HepG2 (cell line): Measurements from ENCODE around the gene PNRC1. TPM values are rescaled to one million over a fixed set of nuclear protein-coding genes. Genes with fewer than 3 reads are reported as not detected.

Experiments
- DPF2 ChIP-seq: sonication (generic); formaldehyde crosslinking; IDR thresholded peaks from 2 replicates; pipeline ENCODE4 v1.4.0; 2020; ENCODE audit warnings: mild to moderate bottlenecking, low read depth, missing genetic modification reagents, borderline replicate concordance
- KLF12 ChIP-seq: sonication (generic); formaldehyde crosslinking; IDR thresholded peaks from 2 replicates; pipeline ENCODE4 v1.4.0; 2020; ENCODE audit warnings: missing genetic modification reagents, borderline replicate concordance
- MAFG ChIP-seq: sonication (generic); formaldehyde crosslinking; IDR thresholded peaks from 2 replicates; pipeline ENCODE4 v1.5.1; 2020; ENCODE audit warnings: mild to moderate bottlenecking, missing genetic modification reagents
- MIXL1 ChIP-seq: IDR thresholded peaks from 2 replicates; pipeline ENCODE4 v1.6.1; 2016
- SATB2 ChIP-seq: sonication (generic); formaldehyde crosslinking; IDR thresholded peaks from 2 replicates; pipeline ENCODE4 v1.5.0; 2020; ENCODE audit warnings: missing genetic modification reagents
- U2AF1 ChIP-seq: fragments of 200-400 bp; formaldehyde crosslinking; optimal IDR thresholded peaks from 2 replicates; pipeline ENCODE3; 2017; ENCODE audit warnings: mild to moderate bottlenecking, low read depth, low read length
- polyA plus RNA-seq, 8 experiments: library from polyadenylated mRNA; depleted of rRNA in 3 of 8; stranded (reverse) in 7 of 8; unstranded in 1 of 8; fragments of >200 nt; fragmentation: Illumina TruSeq in 4 of 8; extraction: Trizol in 4 of 8; gene quantifications; 2 replicates each; pipeline versions ENCODE4 v1.2.1 to v1.2.3, GENCODE V29; 2011 to 2016; ENCODE audit warnings: low read depth in 4 of 8, missing spikeins in 1 of 8, mixed read lengths in 1 of 8; ENCODE audit not compliant: insufficient read depth in 1 of 8
- total RNA-seq, 5 experiments: library from RNA; depleted of rRNA; stranded (reverse); fragments of >200 nt; fragmentation: Illumina TruSeq; extraction: Trizol; gene quantifications; 2 replicates each; pipeline ENCODE4 v1.2.3, GENCODE V29; 2016; ENCODE audit warnings: low read depth in 1 of 5
- TF ChIP-seq, protein P1 (sequence below): sonication (generic); formaldehyde crosslinking; IDR thresholded peaks from 2 replicates; pipeline ENCODE4 v1.4.0; 2020; ENCODE audit warnings: mild to moderate bottlenecking, low read depth, missing genetic modification reagents
- TF ChIP-seq, protein P2 (sequence below), 2 experiments: sonication (generic) in 1 of 2; formaldehyde crosslinking in 1 of 2; IDR thresholded peaks; 2 replicates each; pipeline versions ENCODE4 v1.6.1 to v1.9.0; 2014 to 2022; ENCODE audit warnings: antibody characterized with exemption in 1 of 2, borderline replicate concordance in 1 of 2, inconsistent platforms in 1 of 2, low read depth in 1 of 2, missing genetic modification reagents in 1 of 2
- TF ChIP-seq, protein P3 (sequence below): fragments of 450-650 bp; IDR thresholded peaks from 2 replicates; pipeline ENCODE4 v1.6.1; 2017; ENCODE audit warnings: mild to moderate bottlenecking
- TF ChIP-seq, protein P4 (sequence below): sonication (generic); formaldehyde crosslinking; IDR thresholded peaks from 2 replicates; pipeline ENCODE4 v1.5.1; 2020; ENCODE audit warnings: missing genetic modification reagents, mild to moderate bottlenecking, borderline replicate concordance

Gene PNRC1
- total and polyA plus RNA-seq, 2 of the 13 experiments (the other 11 are each of a cell fraction or from before 2014, with no cell fraction given), result 17.6 to 36.0 TPM

DNA sequence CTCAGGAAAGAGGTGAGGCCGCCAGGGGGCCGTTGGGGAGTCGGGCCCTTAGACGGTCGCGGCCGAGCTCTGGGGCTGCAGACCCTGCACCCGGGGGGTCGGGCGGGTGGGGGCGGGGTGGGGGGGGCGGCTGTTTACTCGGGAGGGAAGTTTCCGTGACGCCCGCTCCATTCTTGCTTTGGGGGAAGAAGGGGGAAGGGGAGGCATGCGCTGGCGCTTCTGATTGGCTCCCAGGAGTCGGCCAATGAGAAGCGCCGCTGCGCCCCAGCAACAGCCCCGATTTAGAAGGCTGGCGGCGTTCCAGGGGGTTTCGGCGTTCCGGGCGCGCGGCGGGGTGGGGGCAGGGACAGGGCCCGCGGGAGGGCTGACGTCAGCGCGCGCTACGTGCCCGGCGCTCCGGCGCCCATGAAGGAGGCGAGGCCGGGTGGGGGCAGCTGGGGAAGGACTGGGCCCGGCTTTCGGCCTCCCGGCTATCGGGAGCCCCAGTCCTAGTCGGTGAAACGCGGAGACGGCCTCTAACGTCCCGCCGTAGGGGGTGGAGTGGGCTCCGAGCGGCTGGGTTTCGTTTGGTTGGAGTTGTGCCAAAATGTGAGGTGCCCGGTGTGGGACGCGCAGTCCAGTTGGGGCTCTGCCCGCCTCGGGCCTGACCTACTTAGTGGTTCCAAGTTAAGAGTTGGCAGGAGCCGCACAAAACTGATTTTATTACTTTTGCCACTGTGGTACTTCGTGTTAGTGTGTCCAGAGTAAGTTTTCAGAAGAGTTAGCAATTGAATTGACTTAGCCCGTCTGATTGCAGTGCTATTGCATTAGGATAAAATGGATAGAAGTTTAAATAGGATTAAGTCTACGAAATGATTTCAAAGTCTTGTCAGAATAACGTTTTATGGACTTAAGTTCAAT, 1.1 kb downstream of the PNRC1 start (continued):
- TF ChIP-seq U2AF1 (peak; percentile 62), MAFG (no peak), SATB2 (CRISPR knock-in tag) (peak; percentile 65; the same call in 1 of the 2 replicates), KLF12 (CRISPR knock-in tag) (0 out of 2 replicates have a peak, but pooled peaks have one; percentile 52), DPF2 (CRISPR knock-in tag) (no peak), MIXL1 (CRISPR knock-in tag) (no peak)
- TF ChIP-seq, protein P1, sequence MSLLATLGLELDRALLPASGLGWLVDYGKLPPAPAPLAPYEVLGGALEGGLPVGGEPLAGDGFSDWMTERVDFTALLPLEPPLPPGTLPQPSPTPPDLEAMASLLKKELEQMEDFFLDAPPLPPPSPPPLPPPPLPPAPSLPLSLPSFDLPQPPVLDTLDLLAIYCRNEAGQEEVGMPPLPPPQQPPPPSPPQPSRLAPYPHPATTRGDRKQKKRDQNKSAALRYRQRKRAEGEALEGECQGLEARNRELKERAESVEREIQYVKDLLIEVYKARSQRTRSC (CRISPR knock-in tag), result no peak
- TF ChIP-seq, protein P2, sequence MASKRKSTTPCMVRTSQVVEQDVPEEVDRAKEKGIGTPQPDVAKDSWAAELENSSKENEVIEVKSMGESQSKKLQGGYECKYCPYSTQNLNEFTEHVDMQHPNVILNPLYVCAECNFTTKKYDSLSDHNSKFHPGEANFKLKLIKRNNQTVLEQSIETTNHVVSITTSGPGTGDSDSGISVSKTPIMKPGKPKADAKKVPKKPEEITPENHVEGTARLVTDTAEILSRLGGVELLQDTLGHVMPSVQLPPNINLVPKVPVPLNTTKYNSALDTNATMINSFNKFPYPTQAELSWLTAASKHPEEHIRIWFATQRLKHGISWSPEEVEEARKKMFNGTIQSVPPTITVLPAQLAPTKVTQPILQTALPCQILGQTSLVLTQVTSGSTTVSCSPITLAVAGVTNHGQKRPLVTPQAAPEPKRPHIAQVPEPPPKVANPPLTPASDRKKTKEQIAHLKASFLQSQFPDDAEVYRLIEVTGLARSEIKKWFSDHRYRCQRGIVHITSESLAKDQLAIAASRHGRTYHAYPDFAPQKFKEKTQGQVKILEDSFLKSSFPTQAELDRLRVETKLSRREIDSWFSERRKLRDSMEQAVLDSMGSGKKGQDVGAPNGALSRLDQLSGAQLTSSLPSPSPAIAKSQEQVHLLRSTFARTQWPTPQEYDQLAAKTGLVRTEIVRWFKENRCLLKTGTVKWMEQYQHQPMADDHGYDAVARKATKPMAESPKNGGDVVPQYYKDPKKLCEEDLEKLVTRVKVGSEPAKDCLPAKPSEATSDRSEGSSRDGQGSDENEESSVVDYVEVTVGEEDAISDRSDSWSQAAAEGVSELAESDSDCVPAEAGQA (IDR thresholded peaks at IDR 0.05; ENCODE audit: low read depth), result peak; percentile 50; the same call in 1 of the 2 replicates
- TF ChIP-seq, protein P2 (CRISPR knock-in tag; IDR thresholded peaks at IDR 0.05; ENCODE audit: borderline replicate concordance), result no peak
- TF ChIP-seq, protein P3, sequence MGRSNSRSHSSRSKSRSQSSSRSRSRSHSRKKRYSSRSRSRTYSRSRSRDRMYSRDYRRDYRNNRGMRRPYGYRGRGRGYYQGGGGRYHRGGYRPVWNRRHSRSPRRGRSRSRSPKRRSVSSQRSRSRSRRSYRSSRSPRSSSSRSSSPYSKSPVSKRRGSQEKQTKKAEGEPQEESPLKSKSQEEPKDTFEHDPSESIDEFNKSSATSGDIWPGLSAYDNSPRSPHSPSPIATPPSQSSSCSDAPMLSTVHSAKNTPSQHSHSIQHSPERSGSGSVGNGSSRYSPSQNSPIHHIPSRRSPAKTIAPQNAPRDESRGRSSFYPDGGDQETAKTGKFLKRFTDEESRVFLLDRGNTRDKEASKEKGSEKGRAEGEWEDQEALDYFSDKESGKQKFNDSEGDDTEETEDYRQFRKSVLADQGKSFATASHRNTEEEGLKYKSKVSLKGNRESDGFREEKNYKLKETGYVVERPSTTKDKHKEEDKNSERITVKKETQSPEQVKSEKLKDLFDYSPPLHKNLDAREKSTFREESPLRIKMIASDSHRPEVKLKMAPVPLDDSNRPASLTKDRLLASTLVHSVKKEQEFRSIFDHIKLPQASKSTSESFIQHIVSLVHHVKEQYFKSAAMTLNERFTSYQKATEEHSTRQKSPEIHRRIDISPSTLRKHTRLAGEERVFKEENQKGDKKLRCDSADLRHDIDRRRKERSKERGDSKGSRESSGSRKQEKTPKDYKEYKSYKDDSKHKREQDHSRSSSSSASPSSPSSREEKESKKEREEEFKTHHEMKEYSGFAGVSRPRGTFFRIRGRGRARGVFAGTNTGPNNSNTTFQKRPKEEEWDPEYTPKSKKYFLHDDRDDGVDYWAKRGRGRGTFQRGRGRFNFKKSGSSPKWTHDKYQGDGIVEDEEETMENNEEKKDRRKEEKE, result no peak
- TF ChIP-seq, protein P4, sequence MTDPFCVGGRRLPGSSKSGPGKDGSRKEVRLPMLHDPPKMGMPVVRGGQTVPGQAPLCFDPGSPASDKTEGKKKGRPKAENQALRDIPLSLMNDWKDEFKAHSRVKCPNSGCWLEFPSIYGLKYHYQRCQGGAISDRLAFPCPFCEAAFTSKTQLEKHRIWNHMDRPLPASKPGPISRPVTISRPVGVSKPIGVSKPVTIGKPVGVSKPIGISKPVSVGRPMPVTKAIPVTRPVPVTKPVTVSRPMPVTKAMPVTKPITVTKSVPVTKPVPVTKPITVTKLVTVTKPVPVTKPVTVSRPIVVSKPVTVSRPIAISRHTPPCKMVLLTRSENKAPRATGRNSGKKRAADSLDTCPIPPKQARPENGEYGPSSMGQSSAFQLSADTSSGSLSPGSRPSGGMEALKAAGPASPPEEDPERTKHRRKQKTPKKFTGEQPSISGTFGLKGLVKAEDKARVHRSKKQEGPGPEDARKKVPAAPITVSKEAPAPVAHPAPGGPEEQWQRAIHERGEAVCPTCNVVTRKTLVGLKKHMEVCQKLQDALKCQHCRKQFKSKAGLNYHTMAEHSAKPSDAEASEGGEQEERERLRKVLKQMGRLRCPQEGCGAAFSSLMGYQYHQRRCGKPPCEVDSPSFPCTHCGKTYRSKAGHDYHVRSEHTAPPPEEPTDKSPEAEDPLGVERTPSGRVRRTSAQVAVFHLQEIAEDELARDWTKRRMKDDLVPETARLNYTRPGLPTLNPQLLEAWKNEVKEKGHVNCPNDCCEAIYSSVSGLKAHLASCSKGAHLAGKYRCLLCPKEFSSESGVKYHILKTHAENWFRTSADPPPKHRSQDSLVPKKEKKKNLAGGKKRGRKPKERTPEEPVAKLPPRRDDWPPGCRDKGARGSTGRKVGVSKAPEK (CRISPR knock-in tag), result no peak
